Right atrium auricular region (tissue), 2 donors: ENCODE data around the gene RPAIN. TPM values are rescaled to one million over a fixed set of nuclear protein-coding genes. Genes with fewer than 3 reads are reported as not detected.
"Not testable (repeated sequence)": the region's sequence is repeated elsewhere in the genome, so short reads cannot be mapped to it uniquely, and the experiment has no call there.

ENCODE experiments used
- DNase-seq: peaks from one replicate; pipeline ENCODE4 v3.0.0-alpha.2; 2019; ENCODE audit warnings: low spot score
- H3K27ac ChIP-seq, 2 donors: fragments of 200-600 bp; sonication (generic); 1 replicate in 1 of 2; 2 replicates in 1 of 2; pipeline ENCODE4 v1.5.1; 2016 to 2019
- H3K27me3 ChIP-seq, 2 donors: fragments of 200-600 bp; sonication (generic); one replicate each; pipeline versions ENCODE4 v1.5.1 to v1.6.0; 2017 to 2019
- H3K36me3 ChIP-seq: fragments of 200-600 bp; sonication (generic); one replicate; pipeline ENCODE4 v1.5.1; 2016
- H3K4me1 ChIP-seq, 2 donors: fragments of 200-600 bp; sonication (generic); one replicate each; pipeline versions ENCODE4 v1.5.1 to v1.6.0; 2017 to 2019
- H3K4me3 ChIP-seq, 2 donors: fragments of 200-600 bp; sonication (generic); 1 replicate in 1 of 2; 2 replicates in 1 of 2; pipeline ENCODE4 v1.5.1; 2017 to 2019; ENCODE audit warnings: mild to moderate bottlenecking in 1 of 2, moderate library complexity in 1 of 2
- H3K9me3 ChIP-seq, 2 donors: fragments of 200-600 bp; sonication (generic); one replicate each; pipeline ENCODE4 v1.5.1; 2019
- CTCF ChIP-seq, 2 donors: fragments of 200-600 bp; sonication (generic); IDR thresholded peaks; one replicate each; pipeline ENCODE4 v1.5.1; 2019; ENCODE audit warnings: antibody characterized with exemption in 2 of 2
- total RNA-seq, 2 donors: library from RNA; depleted of rRNA; stranded (reverse); fragments of >200 nt; gene quantifications; one replicate each; pipeline ENCODE4 v1.1.0, GENCODE V29; 2016

RPAIN gene
- total RNA-seq, 2 donors from 2014 or later, result 31.4 to 40.7 TPM

GRCh38 chr17:5430413-5430999 lies 10.5 kb downstream of the RPAIN start:
- H3K9me3 ChIP-seq, result no peaks in the 10 kb centered on the region
- TF ChIP-seq CTCF (IDR thresholded peaks at IDR 0.05), result no peak
- no peak overlapping the region for H3K27ac ChIP-seq
- peaks cover 74% of the 10 kb centered on the region for H3K36me3 ChIP-seq
- no peak overlapping the region for H3K4me3 ChIP-seq
- DNase-seq, result no peak
- no peaks in the 10 kb centered on the region for H3K27me3 ChIP-seq
- H3K4me1 ChIP-seq, result no peaks in the 10 kb centered on the region

GRCh38 chr17:5431234-5431633 lies 11.3 kb downstream of the RPAIN start:
- DNase-seq, H3K4me3 ChIP-seq, H3K4me1 ChIP-seq, H3K27ac ChIP-seq, H3K9me3 ChIP-seq, H3K27me3 ChIP-seq: not testable (repeated sequence)
- H3K36me3 ChIP-seq, result peaks cover 68% of the 10 kb centered on the region

GRCh38 chr17:5431949-5432556 lies 12.1 kb downstream of the RPAIN start:
- Histone ChIP-seq H3K27me3 (no peaks in the 10 kb centered on the region), H3K36me3 (peaks cover 62% of the 10 kb centered on the region), H3K4me3 (no peak overlapping the region), H3K9me3 (no peaks in the 10 kb centered on the region), H3K27ac (no peak overlapping the region), H3K4me1 (no peaks in the 10 kb centered on the region)
- DNase-seq, result no peak
- TF ChIP-seq CTCF (IDR thresholded peaks at IDR 0.05), result no peak

- Histone ChIP-seq H3K27me3 (no peaks in the 10 kb centered on the region), H3K4me1 (peaks cover 0 to 17% of the 10 kb centered on the region in 2 donors), H3K36me3 (peaks cover 47% of the 10 kb centered on the region), H3K27ac (no peak overlapping the region), H3K9me3 (no peaks in the 10 kb centered on the region), H3K4me3 (no peak overlapping the region)
- no peak for TF ChIP-seq CTCF (IDR thresholded peaks at IDR 0.05)
- no peak for DNase-seq
Measured at GRCh38 chr17:5434984-5435383, 15.0 kb downstream of the RPAIN start.

- not testable (repeated sequence) for H3K4me3 ChIP-seq, H3K27me3 ChIP-seq, H3K9me3 ChIP-seq, DNase-seq, H3K27ac ChIP-seq
- H3K36me3 ChIP-seq, result peaks cover 43% of the 10 kb centered on the region
- H3K4me1 ChIP-seq, result peaks cover 0 to 17% of the 10 kb centered on the region in 2 donors
Measured at GRCh38 chr17:5435781-5436315, 15.9 kb downstream of the RPAIN start.

- Histone ChIP-seq H3K4me3 (peak overlapping the region; percentile 79 to 84), H3K27ac (peak overlapping the region in 1 of 2 donors; percentile 70), H3K36me3 (peaks cover 30% of the 10 kb centered on the region), H3K9me3 (no peaks in the 10 kb centered on the region), H3K4me1 (peaks cover 0 to 17% of the 10 kb centered on the region in 2 donors), H3K27me3 (no peaks in the 10 kb centered on the region)
- no peak for TF ChIP-seq CTCF (IDR thresholded peaks at IDR 0.05)
- no peak for DNase-seq
Measured at GRCh38 chr17:5437721-5438317, 17.8 kb downstream of the RPAIN start.
